Activated naive CD4-positive, alpha-beta T cell treated with anti-CD3 and anti-CD28 coated beads for 36 hours (primary cell): ENCODE results near the gene ZSWIM6. TPM values are rescaled to one million over a fixed set of nuclear protein-coding genes. Genes with fewer than 3 reads are reported as not detected.

Experiments used
- CTCF ChIA-PET: fragments of 350-600 bp; sonication (Branson Sonifier 250); formaldehyde crosslinking; loops from one replicate; lab custom pipeline; 2021; ENCODE audit warnings: antibody characterized with exemption; lab: Charles Lee
- DNase-seq: peaks from one replicate; pipeline ENCODE4 v3.0.0-alpha.2; 2020
- H3K27ac Mint-ChIP-seq: one replicate; pipeline ENCODE4 v1.8.0; 2021; ENCODE audit warnings: mild to moderate bottlenecking, mixed read lengths
- H3K27me3 Mint-ChIP-seq: one replicate; pipeline ENCODE4 v1.8.0; 2021; ENCODE audit warnings: low read depth, mixed read lengths
- H3K36me3 Mint-ChIP-seq: one replicate; pipeline ENCODE4 v1.8.0; 2021; ENCODE audit warnings: low read depth, mixed read lengths
- H3K4me1 Mint-ChIP-seq: one replicate; pipeline ENCODE4 v1.8.0; 2021; ENCODE audit warnings: low read depth, mixed read lengths
- H3K4me3 Mint-ChIP-seq: one replicate; pipeline ENCODE4 v1.8.0; 2021; ENCODE audit warnings: mild to moderate bottlenecking, moderate library complexity, mixed read lengths
- H3K9me3 Mint-ChIP-seq: one replicate; pipeline ENCODE4 v1.8.0; 2021; ENCODE audit warnings: mixed read lengths
- intact Hi-C: fragments of 100-400 bp; cut with micrococcal nuclease; formaldehyde crosslinking; loops from one replicate; pipeline ENCODE4 v1.15.1; 2023
- total RNA-seq, 2 experiments: library from RNA; stranded (reverse); gene quantifications; one replicate each; pipeline ENCODE4 v1.2.3, GENCODE V29; 2021

Gene ZSWIM6
- total RNA-seq, 2 experiments from 2014 or later: 4.3 TPM

GRCh38 chr5:61311056-61311610 is 20.9 kb upstream of the ZSWIM6 start:
- Mint-ChIP-seq H3K27ac (no peak overlapping the region), H3K36me3 (no peaks in the 10 kb centered on the region), H3K4me1 (peaks cover 12% of the 10 kb centered on the region), H3K27me3 (peaks cover 2% of the 10 kb centered on the region), H3K4me3 (no peak overlapping the region), H3K9me3 (no peaks in the 10 kb centered on the region)
- no peak for DNase-seq
- intact Hi-C loops: no loop called here
- CTCF ChIA-PET: no interaction called here

- Mint-ChIP-seq H3K27ac (no peak overlapping the region), H3K9me3 (no peaks in the 10 kb centered on the region), H3K36me3 (no peaks in the 10 kb centered on the region), H3K27me3 (peaks cover 2% of the 10 kb centered on the region), H3K4me3 (no peak overlapping the region), H3K4me1 (peaks cover 5% of the 10 kb centered on the region)
- DNase-seq: no peak
- intact Hi-C loops: no loop called here
- CTCF ChIA-PET: no interaction called here
These were observed 19.9 kb upstream of the ZSWIM6 start for GRCh38 chr5:61311836-61312808.

GRCh38 chr5:61313960-61314681 is 17.9 kb upstream of the ZSWIM6 start:
- DNase-seq: peak; percentile 33
- intact Hi-C loops: no loop called here
- H3K9me3 Mint-ChIP-seq: no peaks in the 10 kb centered on the region
- CTCF ChIA-PET: interaction anchor here (0.6 kb wide), 1 partner anchor 276 kb away, joined by 3 read pairs; no protein-coding TSS in a partner anchor
- peaks cover under 1% of the 10 kb centered on the region for H3K27me3 Mint-ChIP-seq
- H3K4me1 Mint-ChIP-seq: peaks cover 7% of the 10 kb centered on the region
- H3K36me3 Mint-ChIP-seq: no peaks in the 10 kb centered on the region
- H3K4me3 Mint-ChIP-seq: no peak overlapping the region
- H3K27ac Mint-ChIP-seq: no peak overlapping the region

GRCh38 chr5:61318376-61318775 is 13.7 kb upstream of the ZSWIM6 start:
- no peak overlapping the region for H3K4me3 Mint-ChIP-seq
- intact Hi-C loops: no loop called here
- CTCF ChIA-PET: no interaction called here
- no peak overlapping the region for H3K27ac Mint-ChIP-seq
- no peaks in the 10 kb centered on the region for H3K36me3 Mint-ChIP-seq
- H3K9me3 Mint-ChIP-seq: no peaks in the 10 kb centered on the region
- H3K27me3 Mint-ChIP-seq: peaks cover 3% of the 10 kb centered on the region
- DNase-seq: no peak
- H3K4me1 Mint-ChIP-seq: peaks cover 14% of the 10 kb centered on the region

- Mint-ChIP-seq H3K27ac (no peak overlapping the region), H3K36me3 (no peaks in the 10 kb centered on the region), H3K9me3 (no peaks in the 10 kb centered on the region), H3K27me3 (peaks cover 3% of the 10 kb centered on the region), H3K4me1 (peaks cover 9% of the 10 kb centered on the region), H3K4me3 (no peak overlapping the region)
- DNase-seq: no peak
- intact Hi-C loops: no loop called here
- CTCF ChIA-PET: no interaction called here
These were observed 12.5 kb upstream of the ZSWIM6 start for GRCh38 chr5:61319388-61320146.

- H3K27ac Mint-ChIP-seq: no peak overlapping the region
- H3K4me1 Mint-ChIP-seq: peaks cover 9% of the 10 kb centered on the region
- H3K4me3 Mint-ChIP-seq: no peak overlapping the region
- intact Hi-C loops: no loop called here
- CTCF ChIA-PET: no interaction called here
- H3K36me3 Mint-ChIP-seq: no peaks in the 10 kb centered on the region
- DNase-seq: no peak
- H3K9me3 Mint-ChIP-seq: no peaks in the 10 kb centered on the region
- peaks cover 6% of the 10 kb centered on the region for H3K27me3 Mint-ChIP-seq
These were observed 11.2 kb upstream of the ZSWIM6 start for GRCh38 chr5:61320860-61321259.

GRCh38 chr5:61321669-61322068 is 10.4 kb upstream of the ZSWIM6 start:
- intact Hi-C loops: no loop called here
- H3K36me3 Mint-ChIP-seq: no peaks in the 10 kb centered on the region
- H3K4me3 Mint-ChIP-seq: no peak overlapping the region
- peaks cover 9% of the 10 kb centered on the region for H3K4me1 Mint-ChIP-seq
- peaks cover 7% of the 10 kb centered on the region for H3K27me3 Mint-ChIP-seq
- no peak overlapping the region for H3K27ac Mint-ChIP-seq
- no peak for DNase-seq
- CTCF ChIA-PET: no interaction called here
- no peaks in the 10 kb centered on the region for H3K9me3 Mint-ChIP-seq

GRCh38 chr5:61322738-61323725 is 9.0 kb upstream of the ZSWIM6 start:
- H3K27me3 Mint-ChIP-seq: peaks cover 14% of the 10 kb centered on the region
- H3K4me1 Mint-ChIP-seq: peaks cover 13% of the 10 kb centered on the region
- H3K4me3 Mint-ChIP-seq: no peak overlapping the region
- no peak overlapping the region for H3K27ac Mint-ChIP-seq
- no peak for DNase-seq
- CTCF ChIA-PET: no interaction called here
- intact Hi-C loops: no loop called here
- H3K9me3 Mint-ChIP-seq: no peaks in the 10 kb centered on the region
- no peaks in the 10 kb centered on the region for H3K36me3 Mint-ChIP-seq

GRCh38 chr5:61327760-61328753 is 4.0 kb upstream of the ZSWIM6 start:
- H3K27ac Mint-ChIP-seq: no peak overlapping the region
- H3K27me3 Mint-ChIP-seq: peaks cover 24% of the 10 kb centered on the region
- CTCF ChIA-PET: interaction anchor here (1.6 kb wide), 1 partner anchor 47 kb away, joined by 3 read pairs; no protein-coding TSS in a partner anchor
- no peaks in the 10 kb centered on the region for H3K36me3 Mint-ChIP-seq
- H3K4me3 Mint-ChIP-seq: no peak overlapping the region
- intact Hi-C loops: no loop called here
- H3K4me1 Mint-ChIP-seq: peaks cover 27% of the 10 kb centered on the region
- no peaks in the 10 kb centered on the region for H3K9me3 Mint-ChIP-seq
- DNase-seq: no peak

- Mint-ChIP-seq H3K4me1 (peaks cover 28% of the 10 kb centered on the region), H3K9me3 (no peaks in the 10 kb centered on the region), H3K36me3 (peaks cover under 1% of the 10 kb centered on the region), H3K4me3 (no peak overlapping the region), H3K27ac (no peak overlapping the region), H3K27me3 (peaks cover 23% of the 10 kb centered on the region)
- CTCF ChIA-PET: interaction anchor here (1.3 to 1.6 kb wide), 3 partner anchors 26 to 370 kb away, joined by 3 to 4 read pairs (median 4); no protein-coding TSS in a partner anchor
- intact Hi-C loops: no loop called here
- no peak for DNase-seq
These were observed 3.1 kb upstream of the ZSWIM6 start for GRCh38 chr5:61328791-61329549.
